OCI-LY7 (cell line): ENCODE results near the gene UQCRQ.

Experiments used
- CTCF ChIP-seq: fragments of 200-600 bp; sonication (generic); conservative IDR thresholded peaks from 2 replicates; pipeline ENCODE4 v1.5.1; 2014; ENCODE audit warnings: mild to moderate bottlenecking, antibody characterized with exemption, low read length, moderate library complexity, mixed read lengths
- EZH2phosphoT487 ChIP-seq: fragments of 200-600 bp; sonication (generic); IDR thresholded peaks from 2 replicates; pipeline ENCODE4 v1.6.1; 2018; ENCODE audit warnings: low read depth, borderline replicate concordance, mild to moderate bottlenecking, mixed run types, antibody characterized with exemption, low read length, moderate library complexity, mixed read lengths

- TF ChIP-seq EZH2phosphoT487 (no peak), CTCF (no peak)
Measured at GRCh38 chr5:132871459-132872284, 5.2 kb downstream of the UQCRQ start.
